ENCODE data around the gene ANKRD55. TPM values are rescaled to one million over a fixed set of nuclear protein-coding genes. Genes with fewer than 3 reads are reported as not detected.

The ANKRD55 gene
- total and polyA plus RNA-seq, 2 of the 8 experiments (the other 6 are each of a cell fraction or from before 2014, with no cell fraction given): not detected

DNA sequence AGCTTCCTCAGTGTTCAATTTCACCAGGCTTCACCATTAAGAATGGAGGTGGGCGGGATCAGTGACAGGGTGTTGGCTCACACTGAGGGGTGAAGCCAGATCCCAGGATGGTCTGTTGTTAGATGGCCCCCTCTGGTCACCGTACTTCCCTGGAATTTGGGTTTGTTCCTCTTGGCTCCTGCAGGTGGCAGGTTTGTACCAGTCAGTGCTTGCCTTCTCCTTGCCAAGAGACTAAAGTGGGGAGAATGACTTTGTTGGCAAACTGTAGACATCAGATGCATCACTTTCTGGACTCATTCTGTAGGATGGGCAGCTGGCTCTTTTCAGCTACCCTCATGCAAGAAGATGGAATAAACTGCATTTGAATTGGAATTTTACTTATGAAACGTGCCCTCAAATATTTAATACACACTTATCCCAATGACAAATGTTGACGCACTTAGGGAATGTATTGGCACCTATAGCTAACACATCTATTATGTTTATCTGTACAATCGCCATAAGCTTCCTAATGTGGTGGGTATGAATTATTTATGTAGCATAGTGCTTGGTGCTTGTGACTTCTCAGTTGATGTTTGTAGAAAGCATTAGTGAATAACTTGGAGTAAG, 31.4 kb upstream of the ANKRD55 start (continued):
- TF ChIP-seq, protein P1, sequence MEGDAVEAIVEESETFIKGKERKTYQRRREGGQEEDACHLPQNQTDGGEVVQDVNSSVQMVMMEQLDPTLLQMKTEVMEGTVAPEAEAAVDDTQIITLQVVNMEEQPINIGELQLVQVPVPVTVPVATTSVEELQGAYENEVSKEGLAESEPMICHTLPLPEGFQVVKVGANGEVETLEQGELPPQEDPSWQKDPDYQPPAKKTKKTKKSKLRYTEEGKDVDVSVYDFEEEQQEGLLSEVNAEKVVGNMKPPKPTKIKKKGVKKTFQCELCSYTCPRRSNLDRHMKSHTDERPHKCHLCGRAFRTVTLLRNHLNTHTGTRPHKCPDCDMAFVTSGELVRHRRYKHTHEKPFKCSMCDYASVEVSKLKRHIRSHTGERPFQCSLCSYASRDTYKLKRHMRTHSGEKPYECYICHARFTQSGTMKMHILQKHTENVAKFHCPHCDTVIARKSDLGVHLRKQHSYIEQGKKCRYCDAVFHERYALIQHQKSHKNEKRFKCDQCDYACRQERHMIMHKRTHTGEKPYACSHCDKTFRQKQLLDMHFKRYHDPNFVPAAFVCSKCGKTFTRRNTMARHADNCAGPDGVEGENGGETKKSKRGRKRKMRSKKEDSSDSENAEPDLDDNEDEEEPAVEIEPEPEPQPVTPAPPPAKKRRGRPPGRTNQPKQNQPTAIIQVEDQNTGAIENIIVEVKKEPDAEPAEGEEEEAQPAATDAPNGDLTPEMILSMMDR (IDR thresholded peaks at IDR 0.05; ENCODE audit: control extremely low read depth in 1 of 3, insufficient read depth in 1 of 3, low read depth in 1 of 3, low read length in 3 of 3): peak; percentile 73 to 96 (median 94)
- no peak for TF ChIP-seq CHD2 (IDR thresholded peaks at IDR 0.05; ENCODE audit: low read length)
- TF ChIP-seq RXRA (IDR thresholded peaks at IDR 0.05; ENCODE audit: insufficient read depth, low read depth, low read length): no peak
- TF ChIP-seq PHF8 (conservative IDR thresholded peaks at IDR 0.05; ENCODE audit: low read depth, low read length): no peak
